Measurements from ENCODE around the gene TRMT2B. TPM values are rescaled to one million over a fixed set of nuclear protein-coding genes. Genes with fewer than 3 reads are reported as not detected.

TRMT2B gene
- total and polyA plus RNA-seq, 8 donors: 5.3 to 33.5 (median 13.2) TPM

GRCh38 chrX:100969936-100970335 lies 82.0 kb downstream of the TRMT2B start:
- H3K27ac ChIP-seq: no peak overlapping the region
- TF ChIP-seq EP300 (IDR thresholded peaks at IDR 0.05): no peak
- TF ChIP-seq, protein P1, sequence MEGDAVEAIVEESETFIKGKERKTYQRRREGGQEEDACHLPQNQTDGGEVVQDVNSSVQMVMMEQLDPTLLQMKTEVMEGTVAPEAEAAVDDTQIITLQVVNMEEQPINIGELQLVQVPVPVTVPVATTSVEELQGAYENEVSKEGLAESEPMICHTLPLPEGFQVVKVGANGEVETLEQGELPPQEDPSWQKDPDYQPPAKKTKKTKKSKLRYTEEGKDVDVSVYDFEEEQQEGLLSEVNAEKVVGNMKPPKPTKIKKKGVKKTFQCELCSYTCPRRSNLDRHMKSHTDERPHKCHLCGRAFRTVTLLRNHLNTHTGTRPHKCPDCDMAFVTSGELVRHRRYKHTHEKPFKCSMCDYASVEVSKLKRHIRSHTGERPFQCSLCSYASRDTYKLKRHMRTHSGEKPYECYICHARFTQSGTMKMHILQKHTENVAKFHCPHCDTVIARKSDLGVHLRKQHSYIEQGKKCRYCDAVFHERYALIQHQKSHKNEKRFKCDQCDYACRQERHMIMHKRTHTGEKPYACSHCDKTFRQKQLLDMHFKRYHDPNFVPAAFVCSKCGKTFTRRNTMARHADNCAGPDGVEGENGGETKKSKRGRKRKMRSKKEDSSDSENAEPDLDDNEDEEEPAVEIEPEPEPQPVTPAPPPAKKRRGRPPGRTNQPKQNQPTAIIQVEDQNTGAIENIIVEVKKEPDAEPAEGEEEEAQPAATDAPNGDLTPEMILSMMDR (IDR thresholded peaks at IDR 0.05): no peak
- TF ChIP-seq POLR2A (IDR thresholded peaks at IDR 0.05): no peak
- TF ChIP-seq POLR2AphosphoS5 (IDR thresholded peaks at IDR 0.05): no peak
- intact Hi-C loops (cut with DNase I; ENCODE audit: low total_unique reads): no loop called here
- H3K4me1 ChIP-seq: no peaks in the 10 kb centered on the region
- H3K9me3 ChIP-seq: peaks cover 0 to 7% (median 0%) of the 10 kb centered on the region in 4 donors
- H3K4me3 ChIP-seq: no peak overlapping the region
- WGBS, 5 donors: 43 to 100% (median 75%) methylated on average over 1 of the region's 1 CpG
- H3K36me3 ChIP-seq: no peaks in the 10 kb centered on the region
- DNase-seq: no peak
- no peaks in the 10 kb centered on the region for H3K27me3 ChIP-seq

GRCh38 chrX:100969408-100969807 lies 82.5 kb downstream of the TRMT2B start, which contains the start of gene ARL13A:
Gene ARL13A, plus strand, starts transcription at chrX:100969708. Its CDS starts 3,982 bp downstream, at chrX:100973690.
- TF ChIP-seq POLR2AphosphoS5 (IDR thresholded peaks at IDR 0.05) (no peak), POLR2A (IDR thresholded peaks at IDR 0.05) (no peak), EP300 (IDR thresholded peaks at IDR 0.05) (no peak)
- TF ChIP-seq, protein P1 (IDR thresholded peaks at IDR 0.05): no peak
- DNase-seq: no peak
- no peak within 1 kb of the TSS for H3K4me3 ChIP-seq
- no peaks in the 10 kb centered on the region for H3K4me1 ChIP-seq
- H3K27me3 ChIP-seq: no peaks in the 10 kb centered on the region
- H3K36me3 ChIP-seq: no peaks in the 10 kb centered on the region
- 73 to 90% (median 87%) methylated on average over 2 of the region's 2 CpGs for WGBS, 5 donors
- no peak within 1 kb of the TSS for H3K27ac ChIP-seq
- peaks cover 0 to 7% (median 0%) of the 10 kb centered on the region in 4 donors for H3K9me3 ChIP-seq
- intact Hi-C loops (cut with DNase I; ENCODE audit: low total_unique reads): no loop called here

- H3K4me3 ChIP-seq: no peak overlapping the region
- no peak for TF ChIP-seq EP300 (IDR thresholded peaks at IDR 0.05)
- no peak for TF ChIP-seq POLR2AphosphoS5 (IDR thresholded peaks at IDR 0.05)
- no peak for TF ChIP-seq POLR2A (IDR thresholded peaks at IDR 0.05)
- TF ChIP-seq, protein P1 (IDR thresholded peaks at IDR 0.05): no peak
- intact Hi-C loops (cut with DNase I; ENCODE audit: low total_unique reads): no loop called here
- DNase-seq: no peak
- no peak overlapping the region for H3K27ac ChIP-seq
- no peaks in the 10 kb centered on the region for H3K27me3 ChIP-seq
- H3K9me3 ChIP-seq: peaks cover 0 to 8% (median 0%) of the 10 kb centered on the region in 4 donors
- H3K36me3 ChIP-seq: no peaks in the 10 kb centered on the region
- no peaks in the 10 kb centered on the region for H3K4me1 ChIP-seq
Observed at GRCh38 chrX:100964362-100964761, 87.5 kb downstream of the TRMT2B start.

GRCh38 chrX:100962811-100963210 lies 89.1 kb downstream of the TRMT2B start:
- no peak for DNase-seq
- Histone ChIP-seq H3K4me1 (no peaks in the 10 kb centered on the region), H3K27me3 (no peaks in the 10 kb centered on the region), H3K9me3 (peaks cover 0 to 8% (median 0%) of the 10 kb centered on the region in 4 donors), H3K4me3 (no peak overlapping the region), H3K27ac (no peak overlapping the region), H3K36me3 (no peaks in the 10 kb centered on the region)
- TF ChIP-seq POLR2AphosphoS5 (IDR thresholded peaks at IDR 0.05) (no peak), EP300 (IDR thresholded peaks at IDR 0.05) (no peak), POLR2A (IDR thresholded peaks at IDR 0.05) (no peak)
- TF ChIP-seq, protein P1 (IDR thresholded peaks at IDR 0.05): no peak
- intact Hi-C loops (cut with DNase I; ENCODE audit: low total_unique reads): no loop called here
- 81 to 94% (median 84%) methylated on average over 3 of the region's 3 CpGs for WGBS, 5 donors

Other genes with a start within 250 kb of the TRMT2B start
- gene CSTF2, start 231.7 kb downstream of the TRMT2B start, total RNA-seq: 10 to 100 TPM in 2 of 5 donors, 1 to 10 TPM in 2, not detected in 1; 6.8 to 13.0 (median 9.6) TPM
- 1 to 10 TPM; 5.8 to 7.8 (median 6.9) TPM for gene CSTF2, start 231.7 kb downstream of the TRMT2B start, polyA plus RNA-seq
- gene NOX1, start 177.8 kb downstream of the TRMT2B start, total RNA-seq: 10 to 100 TPM in 1 of 5 donors, not detected in 4; 53.3 TPM
- gene NOX1, start 177.8 kb downstream of the TRMT2B start, polyA plus RNA-seq: not detected
- under 1 TPM in 1 of 5 donors, not detected in 4; 0.92 TPM for gene XKRX, start 123.2 kb downstream of the TRMT2B start, total RNA-seq
- gene XKRX, start 123.2 kb downstream of the TRMT2B start, polyA plus RNA-seq: under 1 TPM in 2 of 3 donors, not detected in 1; 0.31 to 0.63 TPM
- not detected for gene ARL13A, start 82.4 kb downstream of the TRMT2B start, total RNA-seq
- gene ARL13A, start 82.4 kb downstream of the TRMT2B start, polyA plus RNA-seq: not detected
- 1 to 10 TPM in 4 of 5 donors, under 1 TPM in 1; 0.29 to 5.4 (median 4.3) TPM for gene TMEM35A, start 26.8 kb upstream of the TRMT2B start, total RNA-seq
- 1 to 10 TPM in 1 of 3 donors, not detected in 2; 2.7 TPM for gene TMEM35A, start 26.8 kb upstream of the TRMT2B start, polyA plus RNA-seq
- gene CENPI, start 46.1 kb upstream of the TRMT2B start, total RNA-seq: 10 to 100 TPM in 1 of 5 donors, 1 to 10 TPM in 1, under 1 TPM in 1, not detected in 2; 0.29 to 22.8 (median 8.3) TPM
- gene CENPI, start 46.1 kb upstream of the TRMT2B start, polyA plus RNA-seq: 1 to 10 TPM in 1 of 3 donors, under 1 TPM in 1, not detected in 1; 0.68 to 1.6 TPM
- 1 to 10 TPM in 2 of 5 donors, not detected in 3; 1.1 to 1.2 TPM for gene DRP2, start 167.7 kb upstream of the TRMT2B start, total RNA-seq
- gene DRP2, start 167.7 kb upstream of the TRMT2B start, polyA plus RNA-seq: under 1 TPM in 2 of 3 donors, not detected in 1; 0.08 to 0.12 TPM
- gene TAF7L, start 239.2 kb upstream of the TRMT2B start, total RNA-seq: 1 to 10 TPM in 1 of 5 donors, not detected in 4; 2.0 TPM
- gene TAF7L, start 239.2 kb upstream of the TRMT2B start, polyA plus RNA-seq: under 1 TPM in 1 of 3 donors, not detected in 2; 0.13 TPM